Testis (tissue), 3 donors: ENCODE measurements around the gene PDE7B. TPM values are rescaled to one million over a fixed set of nuclear protein-coding genes. Genes with fewer than 3 reads are reported as not detected.

Experiments
- DNase-seq: peaks from one replicate; pipeline ENCODE4 v3.0.0-alpha.2; 2019
- H3K27ac ChIP-seq, 2 donors: fragments of 200-600 bp; sonication (generic); one replicate each; pipeline ENCODE4 v1.5.1; 2019
- H3K27me3 ChIP-seq: fragments of 200-600 bp; sonication (generic); one replicate; pipeline ENCODE4 v1.5.1; 2019
- H3K36me3 ChIP-seq: fragments of 200-600 bp; sonication (generic); one replicate; pipeline ENCODE4 v1.5.1; 2017; ENCODE audit warnings: low read depth; ENCODE audit errors: missing control alignments
- H3K4me1 ChIP-seq: fragments of 200-600 bp; sonication (generic); one replicate; pipeline ENCODE4 v1.5.1; 2019
- H3K4me3 ChIP-seq, 2 donors: fragments of 200-600 bp; sonication (generic); one replicate each; pipeline ENCODE4 v1.5.1; 2017 to 2019
- H3K9me3 ChIP-seq: fragments of 200-600 bp; sonication (generic); one replicate; pipeline ENCODE4 v1.5.1; 2017
- POLR2A ChIP-seq: fragments of 450-650 bp; IDR thresholded peaks from one replicate; pipeline ENCODE4 v1.6.1; 2017; ENCODE audit warnings: antibody characterized with exemption, mild to moderate bottlenecking, moderate library complexity
- WGBS, 2 donors: methylation state at CpG; one replicate each; pipeline ENCODE4 v1.1.5; 2018; 5-methylcytosine and 5-hydroxymethylcytosine counted together
- intact Hi-C: fragments of 100-400 bp; cut with DNase I; formaldehyde crosslinking; loops from one replicate; pipeline ENCODE4 v1.15.1; 2023; ENCODE audit warnings: low total_unique reads
- polyA plus RNA-seq: library from polyadenylated mRNA; stranded (reverse); fragments of 350-450 nt; fragmentation: Illumina TruSeq; extraction: RNeasy Lipid Tissue Mini Kit (QIAGEN cat#74804); gene quantifications from one replicate; pipeline ENCODE4 v1.2.3, GENCODE V29; 2014; ENCODE audit warnings: low read depth, low replicate concordance; ENCODE audit not compliant: insufficient read depth
- total RNA-seq, 2 donors: library from RNA; depleted of rRNA; stranded (reverse); fragments of >200 nt; gene quantifications; one replicate each; pipeline ENCODE4 v1.2.3, GENCODE V29; 2016
- TF ChIP-seq, protein P1 (sequence below), 3 experiments: fragments of 450-650 bp in 2 of 3; fragments of 200-600 bp in 1 of 3; sonication (generic) in 1 of 3; IDR thresholded peaks; one replicate each; pipeline ENCODE4 v1.5.1; 2016 to 2019; ENCODE audit warnings: antibody characterized with exemption in 3 of 3, mild to moderate bottlenecking in 2 of 3, moderate library complexity in 1 of 3

The PDE7B gene
- total and polyA plus RNA-seq, 3 donors from 2014 or later = 3.7 to 6.9 (median 4.4) TPM

- no peaks in the 10 kb centered on the region for H3K27me3 ChIP-seq
- H3K9me3 ChIP-seq = no peaks in the 10 kb centered on the region
- intact Hi-C loops = no loop called here
- TF ChIP-seq, protein P1, sequence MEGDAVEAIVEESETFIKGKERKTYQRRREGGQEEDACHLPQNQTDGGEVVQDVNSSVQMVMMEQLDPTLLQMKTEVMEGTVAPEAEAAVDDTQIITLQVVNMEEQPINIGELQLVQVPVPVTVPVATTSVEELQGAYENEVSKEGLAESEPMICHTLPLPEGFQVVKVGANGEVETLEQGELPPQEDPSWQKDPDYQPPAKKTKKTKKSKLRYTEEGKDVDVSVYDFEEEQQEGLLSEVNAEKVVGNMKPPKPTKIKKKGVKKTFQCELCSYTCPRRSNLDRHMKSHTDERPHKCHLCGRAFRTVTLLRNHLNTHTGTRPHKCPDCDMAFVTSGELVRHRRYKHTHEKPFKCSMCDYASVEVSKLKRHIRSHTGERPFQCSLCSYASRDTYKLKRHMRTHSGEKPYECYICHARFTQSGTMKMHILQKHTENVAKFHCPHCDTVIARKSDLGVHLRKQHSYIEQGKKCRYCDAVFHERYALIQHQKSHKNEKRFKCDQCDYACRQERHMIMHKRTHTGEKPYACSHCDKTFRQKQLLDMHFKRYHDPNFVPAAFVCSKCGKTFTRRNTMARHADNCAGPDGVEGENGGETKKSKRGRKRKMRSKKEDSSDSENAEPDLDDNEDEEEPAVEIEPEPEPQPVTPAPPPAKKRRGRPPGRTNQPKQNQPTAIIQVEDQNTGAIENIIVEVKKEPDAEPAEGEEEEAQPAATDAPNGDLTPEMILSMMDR (IDR thresholded peaks at IDR 0.05) = no peak
- TF ChIP-seq POLR2A = no peak
- no peaks in the 10 kb centered on the region for H3K4me1 ChIP-seq
- DNase-seq = no peak
- 76 to 82% methylated on average over 1 of the region's 1 CpG for WGBS, 2 donors
- H3K4me3 ChIP-seq = no peak overlapping the region
- H3K36me3 ChIP-seq = no peaks in the 10 kb centered on the region
- no peak overlapping the region for H3K27ac ChIP-seq
These were observed 20.4 kb downstream of the PDE7B start for GRCh38 chr6:135871878-135872277.

DNA sequence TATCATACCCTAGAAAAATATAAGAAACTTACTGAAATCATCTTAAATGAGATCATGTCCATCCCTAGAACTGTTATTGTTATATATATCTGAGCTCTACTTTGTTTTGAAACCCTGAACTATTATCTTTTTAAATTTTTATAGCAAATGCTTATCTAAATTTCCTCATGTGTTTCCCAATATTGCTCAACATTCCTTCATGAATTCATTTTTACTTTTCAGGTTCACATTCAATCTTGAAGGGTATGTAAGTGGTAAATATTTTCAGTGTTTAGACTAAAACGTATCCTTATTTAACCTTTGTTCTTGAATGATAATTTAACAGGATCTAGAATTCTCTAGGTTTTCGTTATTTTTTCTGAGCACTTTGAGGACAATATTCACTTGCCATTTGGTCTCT is 23.9 kb downstream of the PDE7B start:
- TF ChIP-seq, protein P1 (IDR thresholded peaks at IDR 0.05) = no peak
- TF ChIP-seq POLR2A = no peak
- intact Hi-C loops = no loop called here
- Histone ChIP-seq H3K4me3 (no peak overlapping the region), H3K27me3 (no peaks in the 10 kb centered on the region), H3K36me3 (no peaks in the 10 kb centered on the region), H3K4me1 (no peaks in the 10 kb centered on the region), H3K27ac (no peak overlapping the region), H3K9me3 (no peaks in the 10 kb centered on the region)
- WGBS, 2 donors = 68% methylated on average over 2 of the region's 2 CpGs
- DNase-seq = no peak

DNA sequence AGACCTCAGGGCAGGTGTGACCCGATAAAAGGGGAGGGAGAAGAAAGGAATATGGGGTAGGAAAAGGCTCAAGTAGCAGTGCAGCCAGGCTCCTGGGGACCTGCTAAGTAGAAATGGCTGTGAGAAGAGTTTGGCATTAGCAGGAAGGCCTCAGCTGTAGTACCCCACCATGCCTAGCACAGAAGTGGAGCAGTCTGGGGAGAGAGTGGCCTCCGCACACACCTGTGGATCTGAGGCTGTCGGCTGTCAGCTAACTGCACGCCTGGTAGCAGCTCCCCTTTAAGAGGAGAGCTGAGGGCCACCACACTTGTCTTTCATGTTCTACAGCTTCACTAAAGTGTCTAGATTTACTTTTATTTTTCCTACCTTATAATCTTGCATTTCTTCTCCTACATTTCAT is 24.6 kb downstream of the PDE7B start:
- TF ChIP-seq POLR2A = no peak
- TF ChIP-seq, protein P1 (IDR thresholded peaks at IDR 0.05) = no peak
- intact Hi-C loops = no loop called here
- H3K9me3 ChIP-seq = no peaks in the 10 kb centered on the region
- H3K27me3 ChIP-seq = no peaks in the 10 kb centered on the region
- H3K4me1 ChIP-seq = no peaks in the 10 kb centered on the region
- 93 to 94% methylated on average over 4 of the region's 4 CpGs for WGBS, 2 donors
- no peaks in the 10 kb centered on the region for H3K36me3 ChIP-seq
- DNase-seq = no peak
- no peak overlapping the region for H3K4me3 ChIP-seq
- H3K27ac ChIP-seq = no peak overlapping the region

DNA sequence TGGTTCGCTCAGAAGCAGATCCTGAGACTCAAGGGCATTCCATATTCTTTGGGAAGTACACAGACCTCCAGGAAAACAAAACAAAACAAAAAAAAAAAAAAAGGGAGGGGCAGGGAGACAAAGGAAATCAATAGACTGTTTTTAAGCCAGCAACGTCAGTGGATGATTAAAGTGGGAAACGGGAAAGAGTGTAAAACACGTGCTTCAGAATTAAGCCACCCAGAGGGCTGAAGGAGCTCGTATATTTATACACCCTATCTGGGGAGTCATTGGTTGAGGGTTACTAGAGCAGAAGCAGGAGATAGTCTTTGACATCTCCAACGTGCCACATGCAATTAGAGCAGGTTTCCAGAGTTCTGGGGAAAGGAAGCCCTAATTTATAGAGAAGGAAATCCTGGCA is 26.2 kb downstream of the PDE7B start:
- Histone ChIP-seq H3K27ac (no peak overlapping the region), H3K4me1 (no peaks in the 10 kb centered on the region), H3K27me3 (no peaks in the 10 kb centered on the region), H3K4me3 (no peak overlapping the region), H3K36me3 (no peaks in the 10 kb centered on the region), H3K9me3 (no peaks in the 10 kb centered on the region)
- intact Hi-C loops = no loop called here
- no peak for DNase-seq
- TF ChIP-seq POLR2A = no peak
- TF ChIP-seq, protein P1 (IDR thresholded peaks at IDR 0.05) = no peak
- 61 to 76% methylated on average over 6 of the region's 6 CpGs for WGBS, 2 donors
